GM19238 (cell line): ENCODE measurements around the gene POLN.

Experiments
- DNase-seq: peaks from one replicate; pipeline ENCODE4 v3.0.0; 2011; ENCODE audit warnings: low spot score; ENCODE audit not compliant: insufficient read length

Gene POLN

GRCh38 chr4:2241410-2242353 is at the start of gene POLN, which contains the start of gene HAUS3:
TSS of gene POLN (minus strand) at chr4:2242121. CDS start at chr4:2229231, 12,890 bp downstream.
TSS of gene HAUS3 (minus strand) at chr4:2242121. CDS start at chr4:2240946, 1,175 bp downstream.
- peak; percentile 98 for DNase-seq

- peak; percentile 38 for DNase-seq
Observed at GRCh38 chr4:2290974-2291704, 49.2 kb upstream of the POLN start.

DNA sequence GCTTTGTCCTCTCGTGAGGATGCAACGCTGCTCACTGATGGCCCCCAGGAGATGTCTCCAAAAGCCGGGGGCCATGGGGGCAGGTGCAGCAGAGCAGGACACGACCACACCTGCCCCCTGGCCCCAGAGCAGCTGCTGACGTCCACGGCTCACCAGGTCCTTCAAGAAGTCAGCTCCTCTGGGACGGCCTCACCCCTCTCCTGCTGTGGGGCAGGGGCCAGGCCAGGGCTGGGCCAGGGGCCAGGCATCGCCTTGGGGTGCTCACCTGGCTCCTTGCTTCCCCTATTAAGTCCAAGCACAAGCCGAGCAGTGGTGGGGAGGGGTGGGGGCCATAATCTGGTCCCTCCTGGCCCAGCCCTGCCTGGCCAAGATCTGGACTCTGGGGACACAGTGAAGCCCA is 48.6 kb upstream of the POLN start:
- no peak for DNase-seq

GRCh38 chr4:2289955-2290333 is 48.0 kb upstream of the POLN start:
- no peak for DNase-seq

GRCh38 chr4:2289311-2289954 is 47.5 kb upstream of the POLN start:
- no peak for DNase-seq

- no peak for DNase-seq
Observed at GRCh38 chr4:2288051-2288541, 46.2 kb upstream of the POLN start.

DNA sequence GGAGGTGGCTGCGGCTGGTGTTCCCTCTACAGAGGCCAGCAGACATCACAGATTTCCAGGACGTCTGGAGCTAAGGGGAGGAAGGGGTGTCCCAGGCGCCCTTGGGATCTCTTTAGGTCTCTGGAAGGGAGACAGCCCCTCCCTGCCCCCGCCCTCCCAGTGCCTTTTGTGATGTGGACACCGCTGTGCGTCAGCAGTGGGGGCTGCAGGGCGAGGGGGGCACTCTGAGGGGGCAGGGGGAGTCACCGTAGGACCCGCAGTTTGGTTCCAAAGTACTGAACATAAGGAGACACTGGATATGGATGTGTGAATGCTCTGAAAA is 45.6 kb upstream of the POLN start:
- no peak for DNase-seq

GRCh38 chr4:2286904-2287593 is 45.1 kb upstream of the POLN start:
- DNase-seq = no peak

DNA sequence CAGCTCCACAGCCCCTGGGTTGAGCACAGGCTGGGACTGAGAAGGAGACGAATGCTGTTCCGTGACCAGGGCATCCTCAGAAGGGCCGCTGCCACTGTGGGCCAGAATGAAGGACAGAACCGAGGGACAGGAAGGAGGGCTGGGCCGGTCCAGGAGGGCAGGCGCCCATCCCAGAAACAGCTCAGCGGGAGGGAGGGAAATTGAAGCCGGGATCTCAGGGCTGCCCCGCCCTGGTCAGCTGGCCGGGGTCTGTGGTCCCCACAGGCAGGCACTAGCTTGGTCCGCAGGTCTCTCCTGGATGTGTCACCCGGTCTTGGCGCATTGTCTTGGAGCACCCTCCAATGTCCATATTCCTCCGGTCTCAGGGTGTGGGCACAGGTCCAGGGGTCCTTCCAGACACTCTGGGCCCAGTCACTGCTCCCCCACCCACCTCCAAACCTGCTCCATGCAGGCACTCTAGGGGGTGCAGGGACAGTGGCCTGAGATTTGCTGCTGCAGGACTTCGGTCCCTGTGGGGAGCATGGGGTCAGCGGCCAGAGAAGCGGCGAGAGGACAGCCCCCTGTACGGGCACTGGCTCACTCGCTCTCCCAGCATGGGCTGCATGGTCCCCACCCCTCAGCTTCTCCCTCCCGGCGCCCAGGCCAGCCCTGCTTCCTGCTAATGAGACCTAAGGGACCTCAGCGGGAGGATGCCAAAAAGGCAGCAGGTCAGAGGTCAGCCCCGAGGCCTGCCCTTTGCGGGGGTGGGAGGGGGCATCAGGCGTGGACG is 43.9 kb upstream of the POLN start:
- no peak for DNase-seq

DNA sequence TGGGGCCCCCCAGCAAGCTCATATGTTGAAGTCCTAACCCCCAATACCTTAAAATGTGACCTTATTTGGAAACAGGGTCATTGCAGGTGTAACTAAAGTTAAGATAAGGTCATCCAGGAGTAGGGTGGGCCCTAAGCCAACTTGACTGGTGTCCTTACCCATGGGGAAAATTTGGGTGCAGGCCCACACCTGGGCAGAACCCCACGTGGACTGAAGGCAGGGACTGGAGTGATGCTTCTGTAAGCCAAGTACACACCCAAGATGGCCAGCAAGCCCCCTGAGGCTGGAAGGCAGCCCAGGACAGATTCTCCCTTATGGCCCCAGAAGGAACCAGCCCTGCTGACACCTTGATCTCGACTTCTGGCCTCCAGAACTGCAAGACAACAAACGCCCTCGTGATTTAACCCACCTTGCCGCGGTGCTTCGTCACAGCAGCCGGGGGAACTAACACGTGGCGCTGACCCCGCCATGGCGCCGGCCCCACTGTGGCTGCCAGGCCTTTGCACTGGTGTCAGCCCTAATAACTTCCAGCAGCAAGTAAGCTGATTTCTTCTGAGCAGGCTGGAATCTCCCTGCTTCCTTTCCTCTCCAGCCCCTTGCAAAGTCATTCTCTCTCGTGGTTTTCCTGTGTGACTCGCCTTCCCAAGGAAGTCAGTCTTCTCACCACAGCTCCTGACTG is 43.2 kb upstream of the POLN start:
- DNase-seq = no peak

DNA sequence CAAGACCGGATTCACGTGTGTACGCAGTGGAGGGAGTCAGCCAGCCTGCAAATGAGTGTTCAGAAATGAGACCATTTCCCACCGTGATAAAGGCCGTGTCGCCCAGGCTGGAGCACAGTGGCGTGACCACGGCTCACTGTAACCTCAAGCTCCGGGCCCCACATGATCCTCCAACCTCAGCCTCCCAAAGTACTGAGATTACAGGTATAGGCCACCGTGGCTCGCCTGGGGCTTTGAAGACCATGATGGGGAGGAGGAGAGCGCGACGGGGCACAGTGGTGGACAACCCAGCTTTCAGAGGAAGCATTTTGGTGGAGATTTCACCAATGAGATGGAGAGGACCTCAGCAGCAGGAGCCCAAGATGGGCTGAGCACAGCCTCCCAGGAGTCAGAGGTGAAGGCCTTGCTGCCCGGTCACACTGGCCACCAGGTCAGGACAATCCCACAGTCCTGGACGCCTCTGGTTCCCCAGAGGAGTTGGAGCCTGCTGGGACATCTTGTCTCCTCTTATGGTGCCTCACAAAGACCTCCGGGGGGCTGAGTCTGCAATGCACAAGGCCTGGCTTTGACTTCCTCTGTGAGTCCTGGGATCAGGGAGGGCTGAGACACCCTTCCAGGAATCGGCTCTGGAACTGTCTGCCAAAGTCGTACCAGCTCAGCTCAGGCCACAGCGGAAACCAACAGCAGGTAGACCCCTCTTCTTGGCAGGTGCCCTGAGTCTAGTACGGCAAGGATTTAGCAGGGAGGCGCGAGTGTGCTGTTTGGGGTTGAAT is 42.4 kb upstream of the POLN start:
- DNase-seq = no peak

GRCh38 chr4:2283199-2283711 is 41.3 kb upstream of the POLN start:
- no peak for DNase-seq

- peak; percentile 83 for DNase-seq
Observed at GRCh38 chr4:2281575-2282343, 39.8 kb upstream of the POLN start.

DNA sequence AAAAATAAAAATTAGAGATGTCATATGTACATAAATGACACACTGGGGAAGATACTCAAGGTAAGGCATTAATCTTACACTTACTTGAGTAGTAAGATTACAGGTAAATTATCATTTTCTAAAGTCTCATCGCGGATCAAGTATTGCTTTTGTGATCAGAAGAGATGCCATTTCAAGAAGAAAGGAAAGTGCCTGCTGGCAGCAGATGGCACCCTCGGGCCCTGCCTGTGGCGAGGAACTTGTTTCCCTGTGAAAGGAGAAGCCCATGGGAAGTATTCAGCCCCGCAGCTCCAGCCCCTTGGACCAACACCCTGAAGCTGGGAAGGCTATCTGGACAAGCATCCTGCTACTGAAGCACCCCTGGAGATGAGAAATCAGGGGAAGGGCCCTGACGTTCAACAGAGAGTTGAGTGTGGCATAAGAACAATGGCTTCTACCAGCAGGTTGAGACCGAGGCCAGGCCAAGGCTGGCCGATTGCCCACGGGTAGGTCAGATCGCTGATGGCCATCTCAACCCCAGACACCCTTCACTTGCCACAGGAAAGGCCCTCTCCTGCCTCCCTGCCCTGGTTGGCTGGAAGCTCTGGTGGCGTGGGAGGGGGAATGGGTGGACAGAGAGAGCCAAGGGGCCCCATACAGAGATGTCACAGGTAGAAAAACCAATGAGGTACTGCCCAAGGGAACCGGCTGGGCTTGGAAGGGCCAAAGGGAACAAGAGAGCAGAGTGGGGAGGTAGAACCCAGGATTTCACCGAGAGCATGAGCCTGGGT is 38.8 kb upstream of the POLN start:
- DNase-seq = no peak

GRCh38 chr4:2277956-2278355 is 36.0 kb upstream of the POLN start:
- no peak for DNase-seq

- DNase-seq = no peak
Observed at GRCh38 chr4:2276581-2277325, 34.8 kb upstream of the POLN start.
